ENCODE measurements around the gene ANTXRL. TPM values are rescaled to one million over a fixed set of nuclear protein-coding genes. Genes with fewer than 3 reads are reported as not detected.
"Not testable (repeated sequence)": the region's sequence is repeated elsewhere in the genome, so short reads cannot be mapped to it uniquely, and the experiment has no call there.

ANTXRL gene
- total RNA-seq, 1 donor = not detected

- no peak overlapping the region for H3K4me3 ChIP-seq (ENCODE audit: low read length)
- peaks cover 21% of the 10 kb centered on the region for H3K4me1 ChIP-seq (ENCODE audit: insufficient read depth, low read length)
- H3K27me3 ChIP-seq (ENCODE audit: insufficient read depth, low read length) = no peaks in the 10 kb centered on the region
- H3K9me3 ChIP-seq (ENCODE audit: low read depth, low read length) = no peaks in the 10 kb centered on the region
These were observed 7.2 kb downstream of the ANTXRL start for GRCh38 chr10:46293832-46294640.

DNA sequence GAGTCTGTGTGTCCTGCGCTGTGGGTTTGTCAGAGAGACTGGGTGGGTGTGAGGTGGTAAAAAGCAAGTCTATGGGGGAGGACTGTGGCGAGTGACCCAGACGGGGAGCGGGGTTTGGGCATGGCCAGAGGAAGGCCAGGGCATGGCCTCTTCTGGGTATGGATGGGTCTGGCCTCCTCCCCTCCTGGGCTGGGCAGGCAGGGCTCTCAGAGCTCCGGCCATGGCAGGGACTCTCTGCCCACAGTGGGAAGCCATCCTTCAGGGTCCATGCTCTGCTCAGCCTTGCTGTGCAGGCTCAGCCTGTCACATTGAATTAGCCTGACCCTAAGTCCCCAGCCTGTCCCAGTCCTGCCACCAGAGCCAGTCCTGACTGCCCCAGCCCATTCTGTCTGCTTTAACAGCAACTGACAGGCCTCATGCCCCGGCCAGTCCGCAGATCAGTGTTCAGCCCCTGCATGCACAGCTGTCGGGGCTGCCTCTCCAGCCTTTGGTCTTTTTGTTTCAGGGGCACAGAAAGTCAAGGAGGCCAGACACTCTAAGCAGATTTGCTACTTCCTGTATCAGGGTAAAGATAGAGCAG, 7.9 kb downstream of the ANTXRL start:
- Histone ChIP-seq H3K9me3 (ENCODE audit: low read depth, low read length) (no peaks in the 10 kb centered on the region), H3K4me3 (ENCODE audit: low read length) (no peak overlapping the region), H3K27me3 (ENCODE audit: insufficient read depth, low read length) (no peaks in the 10 kb centered on the region), H3K4me1 (ENCODE audit: insufficient read depth, low read length) (peaks cover 22% of the 10 kb centered on the region)

GRCh38 chr10:46295350-46296010, 8.7 kb downstream of the ANTXRL start:
- not testable (repeated sequence) for H3K27me3 ChIP-seq (ENCODE audit: insufficient read depth, low read length); H3K9me3 ChIP-seq (ENCODE audit: low read depth, low read length); H3K4me3 ChIP-seq (ENCODE audit: low read length)
- H3K4me1 ChIP-seq (ENCODE audit: insufficient read depth, low read length) = peaks cover 29% of the 10 kb centered on the region

DNA sequence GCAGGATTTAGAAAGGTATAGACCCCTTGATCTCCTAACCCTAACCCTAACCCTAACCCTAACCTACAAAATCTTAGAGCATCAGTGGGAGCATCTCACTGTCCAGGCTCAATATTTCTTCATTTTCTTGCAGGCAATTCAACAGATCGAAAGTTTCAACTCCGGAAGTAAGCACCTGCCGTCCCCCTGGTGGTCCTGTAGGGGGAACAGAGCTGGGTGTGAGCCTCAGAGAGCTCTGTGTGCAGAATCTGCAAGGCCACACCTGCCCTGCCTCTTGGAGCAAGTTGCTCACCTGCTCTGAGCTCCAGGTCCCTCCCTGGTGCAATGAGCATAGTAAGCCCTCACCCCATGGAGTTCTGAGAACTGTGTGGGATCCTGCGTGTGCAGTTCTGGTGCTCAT, 9.3 kb downstream of the ANTXRL start:
- not testable (repeated sequence) for H3K4me3 ChIP-seq (ENCODE audit: low read length); H3K27me3 ChIP-seq (ENCODE audit: insufficient read depth, low read length); H3K9me3 ChIP-seq (ENCODE audit: low read depth, low read length)
- H3K4me1 ChIP-seq (ENCODE audit: insufficient read depth, low read length) = peaks cover 29% of the 10 kb centered on the region

GRCh38 chr10:46296641-46297141, 9.9 kb downstream of the ANTXRL start:
- H3K4me1 ChIP-seq (ENCODE audit: insufficient read depth, low read length) = peaks cover 29% of the 10 kb centered on the region
- H3K9me3 ChIP-seq (ENCODE audit: low read depth, low read length) = no peaks in the 10 kb centered on the region
- no peaks in the 10 kb centered on the region for H3K27me3 ChIP-seq (ENCODE audit: insufficient read depth, low read length)
- no peak overlapping the region for H3K4me3 ChIP-seq (ENCODE audit: low read length)

- no peak overlapping the region for H3K4me3 ChIP-seq (ENCODE audit: low read length)
- no peaks in the 10 kb centered on the region for H3K9me3 ChIP-seq (ENCODE audit: low read depth, low read length)
These were observed 10.8 kb downstream of the ANTXRL start for GRCh38 chr10:46297406-46298204.

GRCh38 chr10:46298477-46299285, 11.9 kb downstream of the ANTXRL start:
- Histone ChIP-seq H3K27me3 (ENCODE audit: insufficient read depth, low read length) (no peaks in the 10 kb centered on the region), H3K4me1 (ENCODE audit: insufficient read depth, low read length) (peaks cover 29% of the 10 kb centered on the region), H3K4me3 (ENCODE audit: low read length) (no peak overlapping the region), H3K9me3 (ENCODE audit: low read depth, low read length) (no peaks in the 10 kb centered on the region)

More at GRCh38 chr10:46297406-46298204, 10.8 kb downstream of the ANTXRL start:
- Histone ChIP-seq H3K4me1 (ENCODE audit: insufficient read depth, low read length) (peaks cover 29% of the 10 kb centered on the region), H3K27me3 (ENCODE audit: insufficient read depth, low read length) (no peaks in the 10 kb centered on the region)

GRCh38 chr10:46299286-46299535, 12.4 kb downstream of the ANTXRL start:
- Histone ChIP-seq H3K4me1 (ENCODE audit: insufficient read depth, low read length) (peaks cover 29% of the 10 kb centered on the region), H3K9me3 (ENCODE audit: low read depth, low read length) (no peaks in the 10 kb centered on the region), H3K27me3 (ENCODE audit: insufficient read depth, low read length) (no peaks in the 10 kb centered on the region), H3K4me3 (ENCODE audit: low read length) (no peak overlapping the region)

- Histone ChIP-seq H3K4me1 (ENCODE audit: insufficient read depth, low read length) (peaks cover 29% of the 10 kb centered on the region), H3K4me3 (ENCODE audit: low read length) (no peak overlapping the region), H3K27me3 (ENCODE audit: insufficient read depth, low read length) (no peaks in the 10 kb centered on the region), H3K9me3 (ENCODE audit: low read depth, low read length) (no peaks in the 10 kb centered on the region)
These were observed 13.0 kb downstream of the ANTXRL start for GRCh38 chr10:46299536-46300369.

GRCh38 chr10:46300370-46300711, 13.5 kb downstream of the ANTXRL start:
- not testable (repeated sequence) for H3K4me3 ChIP-seq (ENCODE audit: low read length); H3K27me3 ChIP-seq (ENCODE audit: insufficient read depth, low read length); H3K9me3 ChIP-seq (ENCODE audit: low read depth, low read length)
- H3K4me1 ChIP-seq (ENCODE audit: insufficient read depth, low read length) = peaks cover 29% of the 10 kb centered on the region

GRCh38 chr10:46301056-46301645, 14.4 kb downstream of the ANTXRL start:
- Histone ChIP-seq H3K4me3 (ENCODE audit: low read length) (no peak overlapping the region), H3K4me1 (ENCODE audit: insufficient read depth, low read length) (peaks cover 29% of the 10 kb centered on the region), H3K27me3 (ENCODE audit: insufficient read depth, low read length) (no peaks in the 10 kb centered on the region), H3K9me3 (ENCODE audit: low read depth, low read length) (no peaks in the 10 kb centered on the region)

DNA sequence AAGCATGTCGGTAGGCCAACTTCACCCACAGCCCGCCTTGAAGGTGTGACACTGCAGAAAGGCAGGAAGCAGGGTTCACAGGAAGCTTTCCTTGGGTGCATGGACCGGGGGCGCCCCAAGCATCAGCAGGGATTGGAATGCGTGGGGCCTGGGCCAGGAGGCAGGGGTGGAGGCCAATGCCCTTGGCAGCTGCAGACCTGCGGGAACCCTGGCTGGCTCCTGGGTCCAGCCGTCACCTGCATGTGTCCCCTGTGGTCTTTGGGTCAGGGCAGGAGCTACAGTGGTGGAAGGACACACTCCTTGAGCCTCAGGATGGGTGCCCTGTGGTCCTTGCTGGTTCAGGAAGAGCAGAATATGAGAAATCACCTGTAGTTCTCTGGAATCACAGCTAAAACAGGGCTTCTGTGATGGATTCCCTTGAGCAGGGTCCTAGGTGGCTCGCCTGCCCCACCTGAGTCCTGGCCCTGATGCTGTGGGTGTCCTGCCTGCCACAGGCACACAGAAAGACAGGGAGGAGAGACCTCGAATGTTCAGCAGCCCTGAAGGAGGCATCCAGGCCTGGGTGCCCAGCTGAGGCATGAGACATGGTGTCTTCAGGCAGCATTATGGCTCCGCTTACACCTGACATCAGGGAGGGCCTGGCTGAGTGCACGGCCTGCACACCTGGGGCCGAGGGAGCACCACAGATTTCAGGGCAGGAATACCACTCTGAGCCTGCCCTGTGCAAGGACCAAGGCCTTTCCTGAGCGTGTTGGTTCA, 15.1 kb downstream of the ANTXRL start:
- H3K4me3 ChIP-seq (ENCODE audit: low read length) = no peak overlapping the region
- H3K9me3 ChIP-seq (ENCODE audit: low read depth, low read length) = no peaks in the 10 kb centered on the region
- H3K27me3 ChIP-seq (ENCODE audit: insufficient read depth, low read length) = no peaks in the 10 kb centered on the region
- H3K4me1 ChIP-seq (ENCODE audit: insufficient read depth, low read length) = peaks cover 27% of the 10 kb centered on the region

DNA sequence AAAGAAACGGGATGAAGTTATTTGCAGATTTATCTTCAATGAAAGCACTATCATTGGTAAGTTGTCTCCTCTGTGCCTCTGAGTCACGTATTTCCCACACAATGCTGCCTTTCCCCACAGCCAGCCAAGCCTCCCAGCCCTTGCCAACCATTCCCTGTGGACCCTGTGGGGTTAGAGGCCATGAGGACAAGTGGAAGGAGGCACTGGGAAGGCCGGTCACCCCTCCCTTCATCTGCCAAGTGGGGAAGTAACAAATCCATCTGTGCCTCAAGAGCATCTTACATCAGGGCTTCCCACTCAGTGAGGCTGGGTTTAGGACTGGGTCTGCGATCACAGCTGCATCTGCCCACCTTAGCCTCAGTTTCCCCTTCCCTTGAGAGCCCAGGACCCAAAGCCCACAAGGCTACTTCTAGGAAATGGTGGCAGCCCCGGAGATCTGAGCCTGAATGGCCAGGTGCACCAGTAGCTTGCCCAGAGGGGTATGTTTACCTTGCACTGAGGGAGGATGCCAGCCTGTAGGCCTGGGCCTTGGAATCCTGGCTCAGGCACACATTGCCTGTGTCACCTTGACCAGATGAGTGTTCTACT, 16.1 kb downstream of the ANTXRL start:
- peaks cover 24% of the 10 kb centered on the region for H3K4me1 ChIP-seq (ENCODE audit: insufficient read depth, low read length)
- H3K4me3 ChIP-seq (ENCODE audit: low read length); H3K27me3 ChIP-seq (ENCODE audit: insufficient read depth, low read length); H3K9me3 ChIP-seq (ENCODE audit: low read depth, low read length): not testable (repeated sequence)
